ENCODE data around the gene GALNT15.

The GALNT15 gene

DNA sequence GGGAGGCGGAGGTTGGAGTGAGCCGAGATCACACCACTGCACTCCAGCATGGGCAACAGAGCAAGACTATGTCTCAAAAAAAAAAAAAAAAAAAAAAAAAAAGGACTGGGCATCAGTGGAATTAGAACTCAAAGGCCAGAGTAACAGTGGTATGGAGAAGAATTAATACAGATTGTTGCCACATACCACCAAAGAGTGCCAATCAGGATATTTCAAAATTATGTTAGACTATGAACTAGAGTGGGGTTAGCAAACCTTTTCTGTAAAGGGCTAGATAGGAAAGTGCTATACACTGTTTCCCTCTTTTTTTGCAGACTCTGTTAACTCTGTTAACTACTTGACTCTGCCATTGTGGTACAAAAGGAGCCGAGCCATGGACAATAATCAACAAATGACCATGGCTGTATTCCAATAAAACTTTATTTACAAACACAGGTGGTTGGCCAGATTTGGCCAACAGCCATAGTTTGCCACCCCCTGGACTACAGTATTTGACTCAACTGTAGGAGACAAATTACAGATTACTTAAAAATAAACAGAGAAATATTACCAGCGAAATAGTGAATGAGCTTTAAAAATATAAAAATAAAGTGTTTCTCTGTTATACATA, 61.7 kb downstream of the GALNT15 start:
- DNase-seq (ENCODE audit: low read depth, low spot score) = no peak
- TF ChIP-seq, protein P1, sequence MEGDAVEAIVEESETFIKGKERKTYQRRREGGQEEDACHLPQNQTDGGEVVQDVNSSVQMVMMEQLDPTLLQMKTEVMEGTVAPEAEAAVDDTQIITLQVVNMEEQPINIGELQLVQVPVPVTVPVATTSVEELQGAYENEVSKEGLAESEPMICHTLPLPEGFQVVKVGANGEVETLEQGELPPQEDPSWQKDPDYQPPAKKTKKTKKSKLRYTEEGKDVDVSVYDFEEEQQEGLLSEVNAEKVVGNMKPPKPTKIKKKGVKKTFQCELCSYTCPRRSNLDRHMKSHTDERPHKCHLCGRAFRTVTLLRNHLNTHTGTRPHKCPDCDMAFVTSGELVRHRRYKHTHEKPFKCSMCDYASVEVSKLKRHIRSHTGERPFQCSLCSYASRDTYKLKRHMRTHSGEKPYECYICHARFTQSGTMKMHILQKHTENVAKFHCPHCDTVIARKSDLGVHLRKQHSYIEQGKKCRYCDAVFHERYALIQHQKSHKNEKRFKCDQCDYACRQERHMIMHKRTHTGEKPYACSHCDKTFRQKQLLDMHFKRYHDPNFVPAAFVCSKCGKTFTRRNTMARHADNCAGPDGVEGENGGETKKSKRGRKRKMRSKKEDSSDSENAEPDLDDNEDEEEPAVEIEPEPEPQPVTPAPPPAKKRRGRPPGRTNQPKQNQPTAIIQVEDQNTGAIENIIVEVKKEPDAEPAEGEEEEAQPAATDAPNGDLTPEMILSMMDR (IDR thresholded peaks at IDR 0.05; ENCODE audit: low read depth, low read length) = no peak
- in situ Hi-C loops (cut with HindIII; ENCODE audit: low sequenced_read_pairs) = no loop called here
- no peak overlapping the region for H3K4me3 ChIP-seq (ENCODE audit: low read depth, low read length)

DNA sequence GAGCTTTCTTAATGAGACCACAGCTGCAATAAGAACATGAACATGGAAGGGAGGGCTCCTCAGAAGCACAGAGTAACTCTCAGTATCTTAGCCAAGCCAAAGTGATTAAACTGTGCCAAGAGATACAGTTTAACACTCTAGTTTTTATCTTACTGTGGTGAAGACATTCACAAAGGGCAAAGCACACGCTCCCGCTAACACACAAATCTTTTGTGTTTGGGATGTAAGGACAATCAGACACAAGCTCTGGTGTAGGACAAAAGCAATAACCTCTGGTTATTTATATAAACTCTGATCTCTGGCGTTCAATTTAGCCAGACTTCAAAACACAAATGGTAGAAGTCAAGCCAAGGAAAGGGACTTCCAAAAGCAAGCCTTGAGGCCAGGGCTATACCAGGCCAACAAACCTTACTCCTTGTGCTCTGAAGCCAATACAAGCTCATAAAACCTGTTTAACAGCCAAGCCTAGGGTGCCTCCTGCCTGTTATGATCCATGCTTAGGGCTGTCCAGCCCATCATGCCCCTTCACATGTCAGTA, 62.4 kb downstream of the GALNT15 start:
- DNase-seq (ENCODE audit: low read depth, low spot score) = peak; percentile 21

DNA sequence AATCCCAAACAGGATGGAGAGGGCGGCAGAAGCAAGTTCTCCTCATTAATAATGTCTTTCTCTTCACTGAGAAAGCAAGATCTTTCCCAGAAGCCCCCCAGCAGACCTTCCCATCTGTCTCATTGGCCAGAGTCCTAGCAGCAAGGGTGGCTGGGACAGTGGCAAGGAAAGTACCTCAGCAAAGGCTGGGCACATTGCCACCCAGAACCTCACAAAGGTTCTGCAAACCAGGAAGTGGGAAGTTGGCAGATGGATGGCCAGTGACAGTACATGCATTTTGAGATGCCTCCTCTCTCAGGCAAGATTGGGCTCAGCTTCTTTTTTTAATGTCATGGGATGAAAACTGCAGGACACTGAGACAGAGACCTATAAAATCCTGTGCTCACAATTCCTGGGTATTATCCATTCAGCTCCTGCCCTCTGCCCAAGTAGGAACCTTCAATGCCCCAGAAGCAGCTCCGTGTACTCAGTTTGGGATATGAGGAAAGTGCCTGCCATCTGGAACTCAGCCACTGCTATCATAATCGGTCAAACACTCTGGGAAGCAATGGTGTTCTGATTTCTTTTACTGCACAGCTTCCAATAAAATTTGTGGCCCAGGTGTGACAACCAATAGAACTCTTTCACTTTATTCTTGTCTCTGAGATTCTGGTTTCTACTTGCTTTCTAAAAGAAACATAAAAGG, 64.7 kb downstream of the GALNT15 start:
- in situ Hi-C loops (cut with HindIII; ENCODE audit: low sequenced_read_pairs) = no loop called here
- TF ChIP-seq, protein P1 (IDR thresholded peaks at IDR 0.05; ENCODE audit: low read depth, low read length) = no peak
- no peak overlapping the region for H3K4me3 ChIP-seq (ENCODE audit: low read depth, low read length)
- DNase-seq (ENCODE audit: low read depth, low spot score) = no peak

More for the DNA sequence above, 62.4 kb downstream of the GALNT15 start:
- TF ChIP-seq, protein P1 (IDR thresholded peaks at IDR 0.05; ENCODE audit: low read depth, low read length) = no peak
- in situ Hi-C loops (cut with HindIII; ENCODE audit: low sequenced_read_pairs) = no loop called here
- H3K4me3 ChIP-seq (ENCODE audit: low read depth, low read length) = no peak overlapping the region

DNA sequence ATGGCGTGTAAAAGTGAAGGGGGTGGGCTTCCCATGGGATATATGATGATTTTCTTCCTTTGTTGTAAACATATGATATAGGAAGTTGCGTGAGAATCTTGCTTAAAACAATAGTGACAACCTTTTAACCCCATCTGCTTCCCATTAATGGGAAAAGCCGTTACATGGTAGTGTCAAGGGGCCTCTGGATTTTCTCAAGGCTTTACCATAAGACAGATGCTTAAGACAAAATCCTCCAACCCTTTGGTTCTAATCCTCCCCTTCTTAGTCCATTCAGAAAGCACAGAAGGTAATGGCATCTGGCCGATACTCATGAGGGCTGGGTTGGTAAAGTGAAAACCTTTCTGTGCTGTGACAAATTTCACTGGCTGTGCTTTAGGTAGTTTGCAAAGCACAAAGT, 65.3 kb downstream of the GALNT15 start:
- DNase-seq (ENCODE audit: low read depth, low spot score) = no peak
- TF ChIP-seq, protein P1 (IDR thresholded peaks at IDR 0.05; ENCODE audit: low read depth, low read length) = no peak
- in situ Hi-C loops (cut with HindIII; ENCODE audit: low sequenced_read_pairs) = no loop called here
- no peak overlapping the region for H3K4me3 ChIP-seq (ENCODE audit: low read depth, low read length)

DNA sequence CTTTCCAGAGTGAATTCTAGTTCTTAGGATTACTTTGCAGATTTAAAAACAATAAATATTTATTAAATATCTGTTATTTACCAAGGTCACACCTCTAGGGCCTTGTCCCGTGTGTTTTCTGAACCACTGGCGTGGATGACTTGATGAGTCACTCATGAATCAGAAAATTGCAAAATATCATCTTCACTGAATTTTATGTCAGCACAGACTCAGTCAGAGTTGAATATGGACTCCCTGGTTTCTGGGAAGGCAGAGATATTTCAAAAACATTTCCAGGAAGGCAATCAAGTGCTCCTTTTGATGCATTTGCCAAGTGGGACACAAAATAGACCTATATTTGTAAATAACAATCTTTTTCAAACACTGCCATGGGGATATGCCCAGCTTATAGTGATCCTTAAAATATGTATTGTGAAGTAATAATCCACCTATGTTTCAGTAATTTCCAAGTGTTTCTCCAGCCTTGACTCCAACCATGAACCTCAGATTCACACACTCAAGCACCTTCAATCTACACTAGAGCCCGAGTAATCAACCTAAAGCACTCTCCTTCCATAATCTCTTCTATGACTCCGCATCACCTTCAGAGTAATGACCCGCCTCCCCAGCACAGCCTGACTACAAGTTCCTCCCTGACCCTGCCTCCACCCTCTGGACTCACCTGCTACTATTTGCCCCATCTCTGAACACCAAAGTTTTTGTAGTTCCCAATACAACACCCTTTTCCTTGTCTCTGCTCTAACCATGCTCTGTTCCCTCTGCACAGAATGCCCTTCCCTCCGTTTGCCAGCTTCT, 65.9 kb downstream of the GALNT15 start:
- in situ Hi-C loops (cut with HindIII; ENCODE audit: low sequenced_read_pairs) = no loop called here
- peak; percentile 49 for DNase-seq (ENCODE audit: low read depth, low spot score)
- TF ChIP-seq, protein P1 (IDR thresholded peaks at IDR 0.05; ENCODE audit: low read depth, low read length) = no peak
- H3K4me3 ChIP-seq (ENCODE audit: low read depth, low read length) = no peak overlapping the region

DNA sequence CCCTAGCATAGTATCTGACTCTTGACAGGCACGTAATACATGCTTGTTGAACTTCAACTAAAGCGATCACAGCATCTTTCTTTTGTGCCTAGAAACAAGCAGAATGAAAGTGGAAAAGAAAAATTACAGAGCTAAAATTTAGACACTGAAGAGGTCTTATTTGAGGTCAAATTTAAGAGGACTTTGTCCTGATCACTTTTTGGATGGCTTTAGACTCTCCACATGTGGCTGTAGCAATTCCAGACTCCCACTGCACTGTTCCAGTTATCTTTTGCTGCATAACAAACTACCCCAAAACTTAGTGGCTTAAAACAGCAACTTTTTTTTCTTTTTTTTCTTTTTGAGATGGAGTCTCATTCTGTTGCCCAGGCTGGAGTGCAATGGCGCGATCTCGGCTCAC, 66.7 kb downstream of the GALNT15 start:
- in situ Hi-C loops (cut with HindIII; ENCODE audit: low sequenced_read_pairs) = no loop called here
- DNase-seq (ENCODE audit: low read depth, low spot score) = no peak
- TF ChIP-seq, protein P1 (IDR thresholded peaks at IDR 0.05; ENCODE audit: low read depth, low read length) = no peak

More for the DNA sequence above, 66.7 kb downstream of the GALNT15 start:
- no peak overlapping the region for H3K4me3 ChIP-seq (ENCODE audit: low read depth, low read length)
